ENCODE measurements around the gene CBARP. TPM values are rescaled to one million over a fixed set of nuclear protein-coding genes. Genes with fewer than 3 reads are reported as not detected.
A peak's percentile ranks its signal among the peaks of the same experiment; 100 is the strongest.

CBARP gene
- total RNA-seq, 1 donor from 2014 or later, result 7.6 TPM

GRCh38 chr19:1254530-1255185 lies 16.9 kb upstream of the CBARP start:
- Mint-ChIP-seq H3K27ac (ENCODE audit: unreplicated experiment) (peak overlapping the region; percentile 66), H3K4me3 (ENCODE audit: unreplicated experiment) (no peak overlapping the region), H3K27me3 (ENCODE audit: low read depth) (no peaks in the 10 kb centered on the region), H3K9me3 (ENCODE audit: low read depth) (no peaks in the 10 kb centered on the region), H3K36me3 (ENCODE audit: low read depth) (peaks cover 28% of the 10 kb centered on the region), H3K4me1 (ENCODE audit: low read depth) (peaks cover 60% of the 10 kb centered on the region)
- DNase-seq (ENCODE audit: low spot score), result no peak
- no peak for TF ChIP-seq CTCF (IDR thresholded peaks at IDR 0.05)

DNA sequence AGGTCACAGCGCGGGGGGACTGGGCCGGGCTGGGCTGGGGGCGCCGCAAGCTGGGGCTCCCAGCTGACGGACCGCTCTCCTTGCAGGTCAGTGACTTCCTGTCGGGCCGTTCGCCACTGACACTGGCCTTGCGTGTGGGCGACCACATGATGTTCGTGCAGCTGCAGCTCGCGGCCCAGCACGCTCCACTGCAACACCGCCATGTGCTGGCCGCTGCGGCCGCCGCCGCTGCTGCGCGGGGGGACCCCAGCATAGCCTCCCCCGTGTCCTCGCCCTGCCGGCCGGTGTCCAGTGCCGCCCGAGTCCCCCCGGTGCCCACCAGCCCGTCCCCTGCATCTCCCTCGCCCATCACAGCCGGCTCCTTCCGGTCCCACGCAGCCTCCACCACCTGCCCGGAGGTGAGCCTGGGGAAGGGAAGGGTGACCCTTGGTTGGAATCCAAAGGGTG lies 16.3 kb upstream of the CBARP start:
- no peak overlapping the region for H3K4me3 Mint-ChIP-seq (ENCODE audit: unreplicated experiment)
- H3K9me3 Mint-ChIP-seq (ENCODE audit: low read depth), result no peaks in the 10 kb centered on the region
- H3K27ac Mint-ChIP-seq (ENCODE audit: unreplicated experiment), result no peak overlapping the region
- TF ChIP-seq CTCF (IDR thresholded peaks at IDR 0.05), result no peak
- peaks cover 28% of the 10 kb centered on the region for H3K36me3 Mint-ChIP-seq (ENCODE audit: low read depth)
- H3K4me1 Mint-ChIP-seq (ENCODE audit: low read depth), result peaks cover 54% of the 10 kb centered on the region
- DNase-seq (ENCODE audit: low spot score), result no peak
- H3K27me3 Mint-ChIP-seq (ENCODE audit: low read depth), result no peaks in the 10 kb centered on the region

DNA sequence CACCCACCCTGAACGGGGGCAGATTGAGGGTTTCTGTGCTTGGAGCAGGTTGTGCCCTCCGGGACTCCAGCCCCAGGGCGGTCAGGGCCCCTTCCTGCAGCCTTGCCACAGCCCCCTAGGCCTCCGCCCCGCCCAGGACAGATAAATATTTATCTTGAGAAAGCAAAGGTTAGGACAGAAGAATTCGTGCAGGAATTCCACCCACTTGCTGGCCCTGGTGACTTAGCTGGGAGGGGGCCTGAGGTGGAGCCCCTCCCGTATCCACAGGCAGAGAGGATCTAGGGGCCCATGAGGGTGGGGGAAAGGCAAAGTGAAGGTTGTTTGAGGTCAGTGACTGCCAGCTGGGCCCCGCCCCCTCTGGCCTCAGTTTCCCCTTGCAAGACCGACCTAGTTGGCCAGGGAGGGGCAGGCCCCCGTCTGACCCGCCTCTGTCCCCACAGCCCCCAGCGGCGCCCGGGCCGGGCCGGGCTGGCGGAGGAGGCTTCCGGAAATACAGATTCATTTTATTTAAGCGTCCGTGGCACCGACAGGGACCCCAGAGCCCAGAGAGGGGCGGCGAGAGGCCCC lies 15.8 kb upstream of the CBARP start:
- Mint-ChIP-seq H3K4me1 (ENCODE audit: low read depth) (peaks cover 49% of the 10 kb centered on the region), H3K27ac (ENCODE audit: unreplicated experiment) (peak overlapping the region; percentile 89), H3K36me3 (ENCODE audit: low read depth) (peaks cover 28% of the 10 kb centered on the region), H3K4me3 (ENCODE audit: unreplicated experiment) (peak overlapping the region; percentile 66), H3K9me3 (ENCODE audit: low read depth) (no peaks in the 10 kb centered on the region), H3K27me3 (ENCODE audit: low read depth) (no peaks in the 10 kb centered on the region)
- no peak for TF ChIP-seq CTCF (IDR thresholded peaks at IDR 0.05)
- no peak for DNase-seq (ENCODE audit: low spot score)

DNA sequence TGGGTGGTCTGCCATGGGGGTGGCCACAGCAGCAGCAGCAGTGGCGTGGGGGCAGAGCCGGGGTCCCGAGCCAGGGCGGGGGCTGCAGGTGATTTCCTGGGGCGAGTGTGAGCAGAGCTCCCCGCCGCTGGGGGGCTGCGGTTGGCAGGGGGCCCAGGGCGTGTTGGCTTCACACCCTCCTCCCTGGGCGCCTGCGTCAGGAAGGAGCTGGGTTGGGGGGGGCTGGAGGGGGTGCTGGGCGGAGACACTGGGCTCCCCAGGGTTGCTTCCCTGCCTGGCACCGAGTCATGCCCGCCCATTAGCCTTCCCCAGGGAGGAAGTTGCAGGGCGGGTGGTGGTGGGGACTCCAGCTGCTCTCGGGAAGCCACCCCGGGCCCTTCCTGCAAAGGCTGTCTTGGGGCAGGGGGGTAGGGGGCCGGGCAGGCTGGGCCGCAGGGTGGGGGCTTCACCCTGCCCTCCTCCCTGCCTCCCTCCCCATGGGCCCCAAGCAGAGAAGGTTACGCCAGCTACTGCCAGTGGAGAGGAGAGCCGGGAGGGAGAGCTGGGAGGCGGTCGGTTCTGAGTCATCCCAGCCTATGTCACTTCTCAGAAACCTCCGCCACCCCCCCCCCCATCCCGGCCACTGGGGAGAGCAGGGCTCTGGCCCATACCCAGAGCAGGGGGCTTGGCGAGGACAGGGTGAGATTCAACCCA lies 15.2 kb upstream of the CBARP start:
- H3K27me3 Mint-ChIP-seq (ENCODE audit: low read depth), result no peaks in the 10 kb centered on the region
- peak; percentile 54 for TF ChIP-seq CTCF (IDR thresholded peaks at IDR 0.05)
- H3K4me3 Mint-ChIP-seq (ENCODE audit: unreplicated experiment), result peak overlapping the region; percentile 90
- DNase-seq (ENCODE audit: low spot score), result no peak
- peak overlapping the region; percentile 89 for H3K27ac Mint-ChIP-seq (ENCODE audit: unreplicated experiment)
- peaks cover 43% of the 10 kb centered on the region for H3K4me1 Mint-ChIP-seq (ENCODE audit: low read depth)
- no peaks in the 10 kb centered on the region for H3K9me3 Mint-ChIP-seq (ENCODE audit: low read depth)
- H3K36me3 Mint-ChIP-seq (ENCODE audit: low read depth), result peaks cover 28% of the 10 kb centered on the region

- TF ChIP-seq CTCF (IDR thresholded peaks at IDR 0.05), result no peak
- Mint-ChIP-seq H3K27me3 (ENCODE audit: low read depth) (no peaks in the 10 kb centered on the region), H3K9me3 (ENCODE audit: low read depth) (no peaks in the 10 kb centered on the region), H3K36me3 (ENCODE audit: low read depth) (peaks cover 23% of the 10 kb centered on the region), H3K4me1 (ENCODE audit: low read depth) (peaks cover 36% of the 10 kb centered on the region), H3K4me3 (ENCODE audit: unreplicated experiment) (peak overlapping the region; percentile 90), H3K27ac (ENCODE audit: unreplicated experiment) (peak overlapping the region; percentile 92)
- DNase-seq (ENCODE audit: low spot score), result no peak
Measured at GRCh38 chr19:1252221-1252820, 14.5 kb upstream of the CBARP start.
